ENCODE measurements around the gene OXLD1.

DNA sequence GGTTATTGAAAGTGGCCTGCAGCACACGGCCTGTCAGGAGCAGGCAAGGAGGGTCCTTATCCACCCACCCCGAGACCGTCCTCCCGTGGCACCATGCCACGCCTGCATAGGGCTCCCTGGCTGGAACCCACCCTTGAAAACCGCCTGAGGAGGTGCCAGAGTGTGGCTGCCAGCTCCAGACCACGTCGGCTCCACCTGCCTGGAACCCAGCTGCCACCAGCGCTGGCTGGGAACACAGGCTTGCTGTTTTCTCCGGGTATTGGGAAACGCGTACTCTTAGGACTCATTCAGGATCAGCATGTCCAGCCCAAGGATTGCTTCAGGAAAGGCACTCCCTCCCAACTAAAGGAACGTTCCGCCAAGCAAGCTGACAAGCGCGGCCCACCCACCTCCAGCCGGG lies 10.5 kb upstream of the OXLD1 start:
- TF ChIP-seq, protein P1, sequence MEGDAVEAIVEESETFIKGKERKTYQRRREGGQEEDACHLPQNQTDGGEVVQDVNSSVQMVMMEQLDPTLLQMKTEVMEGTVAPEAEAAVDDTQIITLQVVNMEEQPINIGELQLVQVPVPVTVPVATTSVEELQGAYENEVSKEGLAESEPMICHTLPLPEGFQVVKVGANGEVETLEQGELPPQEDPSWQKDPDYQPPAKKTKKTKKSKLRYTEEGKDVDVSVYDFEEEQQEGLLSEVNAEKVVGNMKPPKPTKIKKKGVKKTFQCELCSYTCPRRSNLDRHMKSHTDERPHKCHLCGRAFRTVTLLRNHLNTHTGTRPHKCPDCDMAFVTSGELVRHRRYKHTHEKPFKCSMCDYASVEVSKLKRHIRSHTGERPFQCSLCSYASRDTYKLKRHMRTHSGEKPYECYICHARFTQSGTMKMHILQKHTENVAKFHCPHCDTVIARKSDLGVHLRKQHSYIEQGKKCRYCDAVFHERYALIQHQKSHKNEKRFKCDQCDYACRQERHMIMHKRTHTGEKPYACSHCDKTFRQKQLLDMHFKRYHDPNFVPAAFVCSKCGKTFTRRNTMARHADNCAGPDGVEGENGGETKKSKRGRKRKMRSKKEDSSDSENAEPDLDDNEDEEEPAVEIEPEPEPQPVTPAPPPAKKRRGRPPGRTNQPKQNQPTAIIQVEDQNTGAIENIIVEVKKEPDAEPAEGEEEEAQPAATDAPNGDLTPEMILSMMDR (IDR thresholded peaks at IDR 0.05), result no peak
- TF ChIP-seq POLR2A (IDR thresholded peaks at IDR 0.05), result no peak

Data from esophagus squamous epithelium (tissue), 4 donors.